ENCODE measurements around the gene RND3. TPM values are rescaled to one million over a fixed set of nuclear protein-coding genes. Genes with fewer than 3 reads are reported as not detected.

The RND3 gene
- total and polyA plus RNA-seq, 9 of the 15 experiments (the other 6 are each of a cell fraction or from before 2014, with no cell fraction given), result 0.22 to 0.64 (median 0.29) TPM; not detected in 4

GRCh38 chr2:150476809-150477302, 10.6 kb downstream of the RND3 start:
- Histone ChIP-seq H3K9me3 (replicated peaks; ENCODE audit: control insufficient read depth, insufficient read depth, low read depth, low read length) (no peaks in the 10 kb centered on the region), H3K9me1 (ENCODE audit: control insufficient read depth, insufficient read depth, low read length) (no peaks in the 10 kb centered on the region), H3K79me2 (ENCODE audit: control insufficient read depth, insufficient read depth, low read length) (no peaks in the 10 kb centered on the region), H3K4me3 (no peak overlapping the region), H3K36me3 (ENCODE audit: control insufficient read depth, insufficient read depth, low read length) (no peaks in the 10 kb centered on the region), H4K20me1 (replicated peaks; ENCODE audit: control insufficient read depth, insufficient read depth, low read length) (no peaks in the 10 kb centered on the region), H3K4me1 (replicated peaks in 1 of 2; ENCODE audit: control insufficient read depth in 2 of 2, insufficient read depth in 2 of 2, low read length in 2 of 2) (no peaks in the 10 kb centered on the region), H3K27ac (ENCODE audit: extremely low read depth, low read depth, low read length) (no peak overlapping the region), H3K27me3 (ENCODE audit: control insufficient read depth in 2 of 2, insufficient read depth in 2 of 2, low read length in 2 of 2) (no peaks in the 10 kb centered on the region), H3K4me2 (ENCODE audit: insufficient read depth, low read length) (no peak overlapping the region), H3K9ac (ENCODE audit: insufficient read depth in 1 of 2, low read depth in 2 of 2, low read length in 2 of 2) (no peak overlapping the region), H2AFZ (ENCODE audit: low read depth, low read length) (no peak overlapping the region)
- FAIRE-seq, result no peak
- ChIA-PET POLR2A (no interaction called here), CTCF (ENCODE audit: low intra/inter-chr PET ratio) (interaction anchor here (0.7 kb wide), 1 partner anchor 168 kb away, joined by 3 read pairs; no protein-coding TSS in a partner anchor)
- in situ Hi-C loops (cut with MboI), result loop anchor here (25.0 kb wide), 1 partner anchor 865 kb away; no protein-coding TSS in a partner anchor
- WGBS (ENCODE audit: insufficient coverage, low coverage, missing lambda C conversion rate), result under 1% methylated on average over 7 of the region's 7 CpGs
- BruUV-seq (replicated peaks), result no TSS peak
- DNase-seq (ENCODE audit: extremely low read depth in 1 of 4, low spot score in 3 of 4), result no peak
- no peak for ATAC-seq
- intact Hi-C loops (cut with micrococcal nuclease), result no loop called here
- no peak for TF ChIP-seq RBFOX2 (IDR thresholded peaks at IDR 0.05; ENCODE audit: low read depth, low read length)
- TF ChIP-seq STAT5B (CRISPR knock-in tag; IDR thresholded peaks at IDR 0.05), result no peak
- no peak for TF ChIP-seq GTF2E2 (tag; IDR thresholded peaks at IDR 0.05)
- TF ChIP-seq HBP1 (CRISPR knock-in tag; IDR thresholded peaks at IDR 0.05), result no peak
- TF ChIP-seq, protein P1, sequence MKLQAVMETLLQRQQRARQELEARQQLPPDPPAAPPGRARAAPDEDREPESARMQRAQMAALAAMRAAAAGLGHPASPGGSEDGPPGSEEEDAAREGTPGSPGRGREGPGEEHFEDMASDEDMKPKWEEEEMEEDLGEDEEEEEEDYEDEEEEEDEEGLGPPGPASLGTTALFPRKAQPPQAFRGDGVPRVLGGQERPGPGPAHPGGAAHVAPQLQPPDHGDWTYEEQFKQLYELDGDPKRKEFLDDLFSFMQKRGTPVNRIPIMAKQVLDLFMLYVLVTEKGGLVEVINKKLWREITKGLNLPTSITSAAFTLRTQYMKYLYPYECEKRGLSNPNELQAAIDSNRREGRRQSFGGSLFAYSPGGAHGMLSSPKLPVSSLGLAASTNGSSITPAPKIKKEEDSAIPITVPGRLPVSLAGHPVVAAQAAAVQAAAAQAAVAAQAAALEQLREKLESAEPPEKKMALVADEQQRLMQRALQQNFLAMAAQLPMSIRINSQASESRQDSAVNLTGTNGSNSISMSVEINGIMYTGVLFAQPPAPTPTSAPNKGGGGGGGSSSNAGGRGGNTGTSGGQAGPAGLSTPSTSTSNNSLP (IDR thresholded peaks at IDR 0.05; ENCODE audit: borderline replicate concordance, low read depth, low read length), result no peak
- TF ChIP-seq FUS (optimal IDR thresholded peaks at IDR 0.05; ENCODE audit: low read depth, low read length), result no peak
- TF ChIP-seq, protein P2, sequence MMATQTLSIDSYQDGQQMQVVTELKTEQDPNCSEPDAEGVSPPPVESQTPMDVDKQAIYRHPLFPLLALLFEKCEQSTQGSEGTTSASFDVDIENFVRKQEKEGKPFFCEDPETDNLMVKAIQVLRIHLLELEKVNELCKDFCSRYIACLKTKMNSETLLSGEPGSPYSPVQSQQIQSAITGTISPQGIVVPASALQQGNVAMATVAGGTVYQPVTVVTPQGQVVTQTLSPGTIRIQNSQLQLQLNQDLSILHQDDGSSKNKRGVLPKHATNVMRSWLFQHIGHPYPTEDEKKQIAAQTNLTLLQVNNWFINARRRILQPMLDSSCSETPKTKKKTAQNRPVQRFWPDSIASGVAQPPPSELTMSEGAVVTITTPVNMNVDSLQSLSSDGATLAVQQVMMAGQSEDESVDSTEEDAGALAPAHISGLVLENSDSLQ (IDR thresholded peaks at IDR 0.05), result no peak
- TF ChIP-seq RUNX1 (IDR thresholded peaks at IDR 0.05; ENCODE audit: low read depth), result no peak
- no peak for TF ChIP-seq IRF1 (CRISPR knock-in tag; IDR thresholded peaks at IDR 0.05; ENCODE audit: borderline replicate concordance)
- TF ChIP-seq TBL1XR1 (IDR thresholded peaks at IDR 0.05; ENCODE audit: low read length in 2 of 2), result no peak
- TF ChIP-seq CAMTA2 (CRISPR knock-in tag; conservative IDR thresholded peaks at IDR 0.05), result no peak
- TF ChIP-seq ZNF766 (CRISPR knock-in tag; conservative IDR thresholded peaks at IDR 0.05), result no peak
- no peak for TF ChIP-seq CHD1 (IDR thresholded peaks at IDR 0.05; ENCODE audit: low read length)
- TF ChIP-seq CC2D1A (IDR thresholded peaks at IDR 0.05), result no peak
- TF ChIP-seq MAZ (CRISPR knock-in tag; conservative IDR thresholded peaks at IDR 0.05 in 1 of 2, IDR thresholded peaks at IDR 0.05 in 1 of 2), result no peak
- TF ChIP-seq, protein P3, sequence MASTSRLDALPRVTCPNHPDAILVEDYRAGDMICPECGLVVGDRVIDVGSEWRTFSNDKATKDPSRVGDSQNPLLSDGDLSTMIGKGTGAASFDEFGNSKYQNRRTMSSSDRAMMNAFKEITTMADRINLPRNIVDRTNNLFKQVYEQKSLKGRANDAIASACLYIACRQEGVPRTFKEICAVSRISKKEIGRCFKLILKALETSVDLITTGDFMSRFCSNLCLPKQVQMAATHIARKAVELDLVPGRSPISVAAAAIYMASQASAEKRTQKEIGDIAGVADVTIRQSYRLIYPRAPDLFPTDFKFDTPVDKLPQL (IDR thresholded peaks at IDR 0.05; ENCODE audit: extremely low read depth, insufficient read length), result no peak
